HUES64 (cell line): ENCODE measurements around the gene ZBTB17.

Experiments used
- H3K27ac ChIP-seq: 2 replicates; pipeline ENCODE4 v1.7.0; 2013; ENCODE audit warnings: low read depth, low read length, inconsistent platforms
- H3K27me3 ChIP-seq: 2 replicates; pipeline ENCODE4 v1.6.1; 2013; ENCODE audit warnings: mild to moderate bottlenecking, low read length; ENCODE audit not compliant: insufficient read depth
- H3K36me3 ChIP-seq: 2 replicates; pipeline ENCODE4 v1.6.1; 2013; ENCODE audit warnings: mild to moderate bottlenecking, low read length; ENCODE audit not compliant: insufficient read depth
- H3K4me1 ChIP-seq: 2 replicates; pipeline ENCODE4 v1.6.1; 2013; ENCODE audit warnings: mild to moderate bottlenecking, low read length, moderate library complexity; ENCODE audit not compliant: insufficient read depth
- H3K4me3 ChIP-seq: 2 replicates; pipeline ENCODE4 v1.5.1; 2013; ENCODE audit warnings: mild to moderate bottlenecking, low read length, moderate library complexity
- H3K9ac ChIP-seq: 2 replicates; pipeline ENCODE4 v1.6.1; 2013; ENCODE audit warnings: mild to moderate bottlenecking, low read depth, low read length
- H3K9me3 ChIP-seq: 2 replicates; pipeline ENCODE4 v1.6.1; 2013; ENCODE audit warnings: low read depth, low read length; ENCODE audit not compliant: insufficient read depth
- WGBS: fragments of 150-250, 120-280 bp; methylation state at CpG from one replicate; pipeline ENCODE4 v1.1.7; 2013; ENCODE audit warnings: missing lambda C conversion rate; 5-methylcytosine and 5-hydroxymethylcytosine counted together

ZBTB17 gene

DNA sequence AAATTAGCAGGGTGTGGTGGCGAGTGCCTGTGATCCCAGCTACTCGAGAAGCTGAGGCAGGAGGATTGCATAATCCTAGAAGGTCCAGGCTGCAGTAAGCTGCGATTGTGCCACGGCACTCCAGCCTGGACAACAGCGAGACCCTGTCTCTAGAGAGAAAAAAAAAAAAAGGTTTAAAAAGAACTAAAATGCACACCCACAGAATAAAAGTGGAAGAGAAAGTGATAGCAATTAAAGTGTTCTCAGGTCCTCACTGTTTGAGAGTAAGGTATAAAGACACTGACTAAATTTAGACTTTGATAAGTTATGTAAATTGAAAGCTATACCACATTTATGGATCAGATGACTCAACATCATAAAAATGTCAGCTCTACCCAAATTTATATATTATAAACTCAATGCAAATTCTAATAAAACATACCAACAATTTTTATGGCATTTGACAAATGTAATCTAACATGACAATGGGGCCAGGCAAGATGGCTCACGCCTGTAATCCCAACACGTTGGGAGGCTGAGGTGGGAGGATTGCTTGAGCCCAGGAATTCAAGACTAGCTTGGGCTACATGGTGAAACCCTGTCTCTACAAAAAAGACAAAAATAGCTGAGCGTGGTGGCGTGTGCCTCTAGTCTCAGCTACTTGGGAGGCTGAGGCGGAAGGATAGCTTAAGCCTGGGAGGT is 11.8 kb downstream of the ZBTB17 start:
- 91% methylated on average over 9 of the region's 10 CpGs for WGBS
- 0 out of 2 replicates have a peak, but pooled peaks cover 4% of the 10 kb centered on the region for H3K4me1 ChIP-seq

DNA sequence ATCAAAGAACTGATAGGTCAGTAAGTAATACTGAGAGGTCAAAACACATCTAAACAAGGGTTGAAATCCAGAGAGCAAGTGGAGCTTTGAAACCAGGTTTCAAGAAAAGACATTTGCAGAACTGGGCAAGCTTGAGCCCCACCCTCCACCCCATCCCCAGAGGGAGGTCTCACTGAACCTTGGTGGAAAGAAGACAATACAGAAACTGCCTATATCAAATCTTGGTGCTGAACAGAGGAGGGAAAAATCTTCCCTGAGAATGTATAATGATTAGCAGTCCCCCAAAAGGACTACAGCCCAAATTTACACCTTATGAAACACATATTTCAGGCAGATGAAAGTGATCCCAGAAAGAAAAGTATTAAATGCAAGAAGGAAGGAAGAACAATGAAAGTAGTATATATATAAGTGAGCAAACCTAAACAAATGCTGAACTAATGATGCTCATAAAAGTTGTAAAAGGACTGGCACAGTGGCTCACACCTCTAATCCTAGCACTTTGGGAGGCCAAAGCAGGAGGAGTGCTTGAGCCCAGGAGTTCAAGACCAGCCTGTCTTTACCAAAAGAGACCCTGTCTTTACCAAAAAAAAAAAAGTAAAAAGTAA is 12.4 kb downstream of the ZBTB17 start:
- Histone ChIP-seq H3K27me3 (peaks cover 11% of the 10 kb centered on the region; the same call in 1 of the 2 replicates), H3K36me3 (0 out of 2 replicates have a peak, but pooled peaks cover under 1% of the 10 kb centered on the region), H3K4me3 (no peak overlapping the region), H3K9me3 (no peaks in the 10 kb centered on the region), H3K9ac (no peak overlapping the region), H3K27ac (no peak overlapping the region), H3K4me1 (peaks cover 7% of the 10 kb centered on the region; the same call in 1 of the 2 replicates)

More for the DNA sequence above, 11.8 kb downstream of the ZBTB17 start:
- Histone ChIP-seq H3K4me3 (no peak overlapping the region), H3K9me3 (0 out of 2 replicates have a peak, but pooled peaks cover 6% of the 10 kb centered on the region), H3K27ac (no peak overlapping the region), H3K36me3 (peaks cover 7% of the 10 kb centered on the region), H3K9ac (no peak overlapping the region), H3K27me3 (peaks cover 11% of the 10 kb centered on the region; the same call in 1 of the 2 replicates)

DNA sequence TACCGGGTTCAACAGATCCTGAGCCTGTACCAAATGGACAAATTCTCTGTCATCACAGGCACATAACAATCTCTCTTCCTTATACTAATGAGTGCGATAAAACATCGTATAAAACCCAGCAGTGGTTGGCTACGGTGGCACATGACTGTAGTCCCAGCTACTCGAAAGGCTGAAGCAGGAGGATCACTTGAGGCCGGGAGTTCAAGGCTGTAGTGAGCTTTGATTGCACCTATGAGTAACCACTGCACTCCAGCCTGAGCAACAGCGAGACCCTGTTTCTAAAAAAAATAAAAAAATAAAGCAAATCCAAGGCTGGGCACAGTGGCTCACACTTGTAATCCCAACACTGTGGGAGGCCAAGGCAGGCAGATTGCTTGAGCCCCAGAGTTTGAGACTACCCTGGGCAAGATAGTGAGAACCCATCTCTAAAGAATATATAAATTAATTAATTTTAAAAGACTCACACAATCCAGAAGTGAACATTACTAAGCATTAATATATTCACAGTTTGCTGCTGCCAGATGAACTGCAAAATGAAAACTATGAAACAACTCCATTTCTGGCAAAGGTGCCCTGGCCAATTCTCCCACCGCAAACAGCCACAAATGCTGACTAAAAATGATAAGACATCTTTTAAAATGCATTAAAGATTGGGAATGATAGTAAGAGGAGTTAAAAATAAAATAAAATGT is 13.1 kb downstream of the ZBTB17 start:
- Histone ChIP-seq H3K27me3 (peaks cover 11% of the 10 kb centered on the region; the same call in 1 of the 2 replicates), H3K36me3 (no peaks in the 10 kb centered on the region), H3K27ac (no peak overlapping the region), H3K9me3 (no peaks in the 10 kb centered on the region), H3K4me3 (no peak overlapping the region), H3K4me1 (peaks cover 13% of the 10 kb centered on the region; the same call in 1 of the 2 replicates), H3K9ac (no peak overlapping the region)
- 87% methylated on average over 8 of the region's 8 CpGs for WGBS

DNA sequence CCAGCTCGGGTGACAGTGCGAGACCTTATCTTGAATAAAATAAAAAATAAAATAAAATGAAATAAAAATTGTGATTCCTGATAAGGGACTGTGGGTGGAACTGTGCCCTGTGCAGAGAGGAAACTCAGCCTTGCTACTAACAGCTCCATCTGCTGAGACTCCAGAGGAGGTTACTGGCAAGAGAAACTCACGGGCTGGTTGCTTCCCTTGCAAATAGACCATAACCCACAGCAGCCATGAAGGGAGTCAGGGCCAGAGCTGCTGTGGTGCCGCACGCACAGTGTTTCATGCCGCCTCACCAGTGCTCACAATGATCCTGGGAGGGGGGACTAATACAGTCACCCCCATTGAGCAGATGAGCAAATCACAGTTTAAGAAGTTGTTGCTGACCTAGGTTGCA is 13.7 kb downstream of the ZBTB17 start:
- Histone ChIP-seq H3K9ac (no peak overlapping the region), H3K4me1 (peaks cover 17% of the 10 kb centered on the region; the same call in 1 of the 2 replicates), H3K27ac (no peak overlapping the region)

DNA sequence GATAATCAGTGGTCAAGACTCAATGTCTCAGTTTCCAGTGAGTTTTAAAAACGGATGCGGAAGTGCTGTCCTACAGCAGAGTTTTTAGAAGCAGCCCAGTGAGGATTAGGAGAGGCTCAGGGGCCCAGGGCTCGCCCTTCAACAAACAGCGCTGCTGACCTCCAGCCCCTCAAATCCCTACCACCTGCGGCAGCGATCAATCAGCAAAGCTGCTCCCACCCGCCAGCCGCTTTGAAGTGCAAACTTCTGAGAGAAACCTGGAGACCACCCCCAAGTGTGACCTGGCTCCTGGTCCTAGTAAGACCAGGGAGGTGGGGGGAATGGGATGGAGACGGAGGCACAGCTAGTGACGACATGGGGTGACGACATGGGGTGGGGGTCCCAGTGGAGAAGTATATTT is 14.4 kb downstream of the ZBTB17 start:
- Histone ChIP-seq H3K36me3 (no peaks in the 10 kb centered on the region), H3K9me3 (no peaks in the 10 kb centered on the region), H3K27me3 (peaks cover 11% of the 10 kb centered on the region; the same call in 1 of the 2 replicates), H3K27ac (no peak overlapping the region), H3K4me3 (no peak overlapping the region), H3K9ac (no peak overlapping the region), H3K4me1 (peaks cover 17% of the 10 kb centered on the region; the same call in 1 of the 2 replicates)
- 8% methylated on average over 11 of the region's 11 CpGs for WGBS

More for the DNA sequence above, 13.7 kb downstream of the ZBTB17 start:
- Histone ChIP-seq H3K4me3 (no peak overlapping the region), H3K27me3 (peaks cover 11% of the 10 kb centered on the region; the same call in 1 of the 2 replicates), H3K36me3 (no peaks in the 10 kb centered on the region), H3K9me3 (no peaks in the 10 kb centered on the region)
- 80% methylated on average over 6 of the region's 6 CpGs for whole genome bisulfite sequencing

DNA sequence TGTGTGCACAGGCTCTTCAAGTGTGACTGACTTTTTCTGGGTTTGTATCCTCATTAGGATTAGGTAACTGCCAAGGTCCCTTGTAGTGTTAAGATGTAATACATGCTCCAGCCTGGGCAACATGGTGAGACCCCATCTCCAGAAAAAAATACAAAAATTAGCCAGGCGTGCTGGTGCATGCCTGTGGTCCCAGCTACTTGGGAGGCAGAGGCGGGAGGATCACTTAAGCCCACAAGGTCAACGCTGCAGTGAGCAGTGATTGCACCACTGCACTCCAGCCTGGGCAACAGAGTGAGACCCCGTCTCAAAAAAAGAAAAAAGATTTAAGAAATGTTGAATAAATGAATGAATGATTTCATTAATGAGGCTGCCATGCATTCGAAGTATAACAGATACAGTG is 15.1 kb downstream of the ZBTB17 start:
- Histone ChIP-seq H3K36me3 (no peaks in the 10 kb centered on the region), H3K27ac (no peak overlapping the region), H3K27me3 (peaks cover 11% of the 10 kb centered on the region; the same call in 1 of the 2 replicates), H3K9ac (no peak overlapping the region), H3K9me3 (no peaks in the 10 kb centered on the region), H3K4me3 (no peak overlapping the region), H3K4me1 (peaks cover 17% of the 10 kb centered on the region; the same call in 1 of the 2 replicates)
- WGBS, result 87% methylated on average over 5 of the region's 5 CpGs

DNA sequence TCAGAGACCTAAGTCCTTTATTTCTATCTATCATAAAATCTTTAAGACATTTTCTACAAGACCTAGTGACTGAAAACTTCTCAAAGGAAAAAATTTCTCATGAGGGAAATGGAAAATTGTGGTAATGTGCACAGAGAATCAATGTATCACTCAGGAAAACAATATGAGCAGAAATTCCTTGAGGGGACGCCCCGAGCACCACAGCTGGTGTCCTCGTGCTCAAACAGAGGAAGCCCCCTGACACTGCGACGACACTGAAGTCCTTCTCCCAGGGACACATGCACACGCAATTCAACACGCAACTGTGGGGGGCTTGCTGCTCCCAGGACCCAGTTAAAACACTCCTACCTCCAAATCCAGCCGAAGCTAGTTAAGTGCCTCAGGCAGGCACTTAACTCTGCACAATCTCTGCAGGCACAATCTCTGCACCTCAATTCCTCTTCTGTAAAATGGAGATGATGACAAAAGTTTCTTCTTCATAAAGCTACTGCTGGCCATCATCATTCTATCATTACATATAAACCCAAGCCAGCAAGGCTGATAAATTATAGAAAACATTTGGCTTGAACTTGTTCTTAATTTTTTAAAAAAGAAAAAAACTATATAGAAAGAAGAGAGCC is 16.0 kb downstream of the ZBTB17 start:
- no peak overlapping the region for H3K27ac ChIP-seq
- 90% methylated on average over 8 of the region's 8 CpGs for WGBS
- peaks cover 17% of the 10 kb centered on the region; the same call in 1 of the 2 replicates for H3K4me1 ChIP-seq
- no peaks in the 10 kb centered on the region for H3K9me3 ChIP-seq
- H3K36me3 ChIP-seq, result no peaks in the 10 kb centered on the region
- H3K4me3 ChIP-seq, result no peak overlapping the region
- peaks cover 11% of the 10 kb centered on the region; the same call in 1 of the 2 replicates for H3K27me3 ChIP-seq
- no peak overlapping the region for H3K9ac ChIP-seq

DNA sequence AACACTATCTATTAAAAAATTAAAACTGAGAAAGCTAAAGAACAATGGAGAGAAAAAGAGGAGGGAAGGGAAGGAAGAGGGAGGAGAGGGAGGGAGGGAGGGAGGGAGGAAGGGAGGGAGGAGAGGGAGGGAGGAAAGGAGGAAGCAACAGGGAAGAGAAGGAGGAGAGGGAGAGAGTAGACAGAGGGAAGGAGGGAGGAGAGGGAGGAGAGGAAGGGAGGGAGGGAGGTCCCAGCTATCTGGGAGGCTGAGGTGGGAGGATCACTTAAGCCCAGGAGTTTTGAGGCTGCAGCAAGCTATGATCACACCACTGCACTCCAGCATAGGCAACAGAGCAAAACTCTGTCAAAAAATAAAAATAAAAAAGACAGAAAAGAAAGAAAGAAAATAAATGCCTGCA is 16.5 kb downstream of the ZBTB17 start:
- no peak overlapping the region for H3K4me3 ChIP-seq
- H3K36me3 ChIP-seq, result no peaks in the 10 kb centered on the region
- H3K9ac ChIP-seq, result no peak overlapping the region
- H3K27ac ChIP-seq, result no peak overlapping the region
- H3K9me3 ChIP-seq, result no peaks in the 10 kb centered on the region
- H3K4me1 ChIP-seq, result peaks cover 17% of the 10 kb centered on the region; the same call in 1 of the 2 replicates
- peaks cover 11% of the 10 kb centered on the region; the same call in 1 of the 2 replicates for H3K27me3 ChIP-seq

DNA sequence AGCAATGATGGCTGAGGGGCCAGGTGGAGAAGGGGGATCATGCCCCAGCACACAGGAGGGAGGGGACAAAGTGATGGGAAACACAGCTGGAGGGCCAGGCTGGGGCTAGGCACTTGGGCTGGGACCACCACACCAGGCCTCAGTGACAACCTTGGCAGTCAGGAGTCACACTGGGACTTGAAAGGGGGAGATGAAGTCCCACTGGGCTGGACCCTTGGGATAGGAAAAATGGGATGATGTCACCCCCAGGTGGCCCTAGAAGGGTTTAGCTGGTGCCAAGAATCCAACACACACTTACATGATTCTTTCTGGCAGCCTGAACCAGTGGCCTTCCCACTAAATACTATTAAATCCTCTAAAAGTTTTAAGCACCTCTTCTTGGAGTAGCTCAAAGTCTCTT is 17.1 kb downstream of the ZBTB17 start:
- Histone ChIP-seq H3K27me3 (peaks cover 11% of the 10 kb centered on the region; the same call in 1 of the 2 replicates), H3K4me1 (peaks cover 23% of the 10 kb centered on the region), H3K9ac (no peak overlapping the region), H3K9me3 (no peaks in the 10 kb centered on the region), H3K36me3 (no peaks in the 10 kb centered on the region), H3K27ac (no peak overlapping the region), H3K4me3 (no peak overlapping the region)

DNA sequence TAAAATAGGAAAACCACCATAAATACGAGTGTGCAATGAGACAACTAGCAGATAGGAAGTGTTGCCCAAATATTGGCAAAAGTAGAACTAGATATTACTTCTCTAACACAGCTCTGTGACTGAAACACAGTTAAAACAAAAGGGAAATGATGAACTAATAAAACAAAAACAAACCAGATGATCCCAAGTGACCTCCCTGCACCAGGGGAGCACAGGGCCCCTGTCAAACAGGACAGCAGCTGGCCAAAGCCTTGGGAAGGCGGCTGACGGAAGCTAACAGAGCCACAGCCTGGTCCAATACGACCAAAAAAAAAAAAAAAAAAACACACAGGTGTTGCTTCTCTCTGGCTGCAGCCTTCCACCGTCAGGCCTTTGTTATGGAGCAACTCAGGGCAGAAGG is 17.8 kb downstream of the ZBTB17 start:
- no peak overlapping the region for H3K4me3 ChIP-seq
- no peak overlapping the region for H3K27ac ChIP-seq
- no peaks in the 10 kb centered on the region for H3K9me3 ChIP-seq
- H3K4me1 ChIP-seq, result peaks cover 29% of the 10 kb centered on the region
- no peak overlapping the region for H3K9ac ChIP-seq
- no peaks in the 10 kb centered on the region for H3K36me3 ChIP-seq
- H3K27me3 ChIP-seq, result peaks cover 11% of the 10 kb centered on the region; the same call in 1 of the 2 replicates
- 59% methylated on average over 5 of the region's 5 CpGs for WGBS
